DND-41 (cell line): Measurements from ENCODE around the gene TSPYL2.

Experiments used
- ATAC-seq: fragments of 200-7000 bp; cut with Tn5 transposase; 3 replicates; pipeline ENCODE4 v1.9.1; 2021; ENCODE audit warnings: low read depth; ENCODE audit not compliant: insufficient read depth
- DNase-seq: peaks from one replicate; pipeline ENCODE4 v3.0.0-alpha.2; 2020
- H2AFZ ChIP-seq: 2 replicates; pipeline ENCODE4 v1.6.0; 2012; ENCODE audit warnings: low read depth, low read length
- H3K27ac ChIP-seq: 2 replicates; pipeline ENCODE4 v1.5.1; 2012; ENCODE audit warnings: low read length, inconsistent platforms
- H3K27me3 ChIP-seq: fragments of 200-600 bp; sonication (generic); 2 replicates; pipeline ENCODE4 v1.6.0; 2012; ENCODE audit warnings: low read length, mild to moderate bottlenecking, inconsistent platforms; ENCODE audit not compliant: insufficient read depth, poor library complexity
- H3K36me3 ChIP-seq: 2 replicates; pipeline ENCODE4 v1.5.1; 2012; ENCODE audit warnings: low read length, inconsistent platforms; ENCODE audit not compliant: insufficient read depth
- H3K4me1 ChIP-seq: 2 replicates; pipeline ENCODE4 v1.5.1; 2012; ENCODE audit warnings: mild to moderate bottlenecking, low read length; ENCODE audit not compliant: insufficient read depth
- H3K4me2 ChIP-seq: 2 replicates; pipeline ENCODE4 v1.6.0; 2012; ENCODE audit warnings: mild to moderate bottlenecking, moderate library complexity, low read length, inconsistent platforms; ENCODE audit not compliant: insufficient read depth
- H3K4me3 ChIP-seq, 2 experiments: fragments of 200-600 bp in 1 of 2; shearing (Covaris generic) in 1 of 2; 2 replicates each; pipeline ENCODE4 v1.5.1; 2012 to 2016; ENCODE audit warnings: inconsistent platforms in 2 of 2, low read length in 2 of 2, mild to moderate bottlenecking in 2 of 2, low read depth in 1 of 2, moderate library complexity in 1 of 2
- H3K79me2 ChIP-seq: 2 replicates; pipeline ENCODE4 v1.6.0; 2012; ENCODE audit warnings: low read length, inconsistent platforms; ENCODE audit not compliant: insufficient read depth
- H3K9ac ChIP-seq: 2 replicates; pipeline ENCODE4 v1.6.0; 2012; ENCODE audit warnings: low read depth, mild to moderate bottlenecking, inconsistent platforms, low read length, moderate library complexity
- H3K9me3 ChIP-seq: 2 replicates; pipeline ENCODE4 v1.5.1; 2012; ENCODE audit warnings: low read length, moderate library complexity, mild to moderate bottlenecking, inconsistent platforms; ENCODE audit not compliant: insufficient read depth, severe bottlenecking
- H4K20me1 ChIP-seq: 2 replicates; pipeline ENCODE4 v1.6.0; 2012; ENCODE audit warnings: low read length; ENCODE audit not compliant: insufficient read depth
- CTCF ChIP-seq: IDR thresholded peaks from 2 replicates; pipeline ENCODE4 v1.5.1; 2012; ENCODE audit warnings: borderline replicate concordance, low read length, moderate library complexity, mild to moderate bottlenecking; ENCODE audit not compliant: poor library complexity, severe bottlenecking; ENCODE audit errors: extremely low read depth
- EZH2 ChIP-seq: IDR thresholded peaks from 3 replicates; pipeline ENCODE4 v1.6.1; 2012; ENCODE audit warnings: borderline replicate concordance, low read depth, mild to moderate bottlenecking, moderate library complexity, low read length, inconsistent platforms; ENCODE audit not compliant: severe bottlenecking

TSPYL2 gene

GRCh38 chrX:53080628-53081580, 1.3 kb upstream of the TSPYL2 start:
- H4K20me1 ChIP-seq, result peaks cover 8% of the 10 kb centered on the region
- H3K9ac ChIP-seq, result no peak overlapping the region
- no peak for TF ChIP-seq CTCF
- TF ChIP-seq EZH2, result no peak
- no peaks in the 10 kb centered on the region for H3K9me3 ChIP-seq
- H3K36me3 ChIP-seq, result peaks cover 25% of the 10 kb centered on the region
- no peak overlapping the region for H2AFZ ChIP-seq
- no peak for DNase-seq
- H3K79me2 ChIP-seq, result peaks cover 20% of the 10 kb centered on the region
- no peaks in the 10 kb centered on the region for H3K27me3 ChIP-seq
- no peak overlapping the region for H3K27ac ChIP-seq
- H3K4me1 ChIP-seq, result peaks cover 19% of the 10 kb centered on the region
- no peak overlapping the region for H3K4me3 ChIP-seq
- no peak for ATAC-seq
- no peak overlapping the region for H3K4me2 ChIP-seq

- DNase-seq (no peak), ATAC-seq (no peak)
- Histone ChIP-seq H2AFZ (peak overlapping the region; percentile 68), H3K4me2 (peak overlapping the region; percentile 94), H3K4me1 (peaks cover 19% of the 10 kb centered on the region), H3K4me3 (peak overlapping the region; percentile 49 to 75; a peak in 3 of 4 replicates), H3K79me2 (peaks cover 20% of the 10 kb centered on the region), H3K27me3 (no peaks in the 10 kb centered on the region), H3K9ac (peak overlapping the region; percentile 78), H3K36me3 (peaks cover 34% of the 10 kb centered on the region), H4K20me1 (peaks cover 8% of the 10 kb centered on the region), H3K9me3 (no peaks in the 10 kb centered on the region), H3K27ac (peak overlapping the region; percentile 78)
- TF ChIP-seq EZH2 (no peak), CTCF (no peak)
Measured at GRCh38 chrX:53082773-53083616, 828 bp downstream of the TSPYL2 start.

- Histone ChIP-seq H3K79me2 (peaks cover 20% of the 10 kb centered on the region), H2AFZ (no peak overlapping the region), H3K27ac (no peak overlapping the region), H3K9ac (no peak overlapping the region), H3K4me2 (peak overlapping the region; percentile 94; the same call in 1 of the 2 replicates), H3K4me3 (no peak overlapping the region), H4K20me1 (peaks cover 8% of the 10 kb centered on the region), H3K27me3 (no peaks in the 10 kb centered on the region), H3K9me3 (no peaks in the 10 kb centered on the region), H3K4me1 (peaks cover 19% of the 10 kb centered on the region), H3K36me3 (peaks cover 34% of the 10 kb centered on the region)
- no peak for ATAC-seq
- TF ChIP-seq EZH2 (no peak), CTCF (no peak)
- DNase-seq, result no peak
Measured at GRCh38 chrX:53084043-53084570, 1.9 kb downstream of the TSPYL2 start.
